Measurements from ENCODE around the gene MED31. TPM values are rescaled to one million over a fixed set of nuclear protein-coding genes. Genes with fewer than 3 reads are reported as not detected.

The MED31 gene
- total and polyA plus RNA-seq, 2 of the 4 experiments (the other 2 are of a cell fraction): 5.6 to 11.6 TPM

DNA sequence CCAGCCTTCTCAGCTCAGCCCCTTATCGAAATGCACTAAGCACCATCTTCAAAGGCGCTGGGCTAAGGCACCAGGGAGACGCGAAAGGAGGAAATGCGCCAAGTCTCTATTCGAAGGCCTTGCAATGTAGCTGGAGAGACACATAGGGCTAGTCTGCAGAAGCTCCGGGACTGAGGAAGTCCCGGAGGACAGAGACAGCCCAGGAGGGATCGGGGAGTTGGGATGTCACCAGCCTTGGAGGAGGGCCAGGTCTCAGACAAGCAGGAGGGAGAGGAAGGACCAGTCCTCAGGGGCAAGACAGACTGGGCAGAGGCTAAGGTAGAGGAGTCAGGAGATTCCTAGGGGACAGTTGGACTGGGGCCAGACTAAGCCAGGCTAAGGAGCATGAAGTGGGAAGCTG is 8.7 kb upstream of the MED31 start:
- Histone ChIP-seq H3K14ac (replicated peaks; ENCODE audit: low read depth, low read length) (no peak overlapping the region), H3K23ac (ENCODE audit: low read depth, low read length) (no peak overlapping the region), H3K9me1 (ENCODE audit: insufficient read depth, low read length) (no peaks in the 10 kb centered on the region), H2BK5ac (ENCODE audit: low read depth, low read length, poor library complexity, severe bottlenecking) (no peak overlapping the region), H3K4me2 (ENCODE audit: low read depth, low read length) (no peak overlapping the region), H3K27me3 (ENCODE audit: control insufficient read depth, insufficient read depth, low read length) (peaks cover 46% of the 10 kb centered on the region), H3K4me1 (ENCODE audit: control insufficient read depth, insufficient read depth, low read length) (no peaks in the 10 kb centered on the region), H2AFZ (replicated peaks; ENCODE audit: low read length, poor library complexity) (no peak overlapping the region), H3K27ac (ENCODE audit: insufficient read depth, low read length) (no peak overlapping the region), H3K4me3 (ENCODE audit: insufficient read depth, low read depth, low read length) (no peak overlapping the region), H3K9ac (ENCODE audit: low read depth, low read length) (no peak overlapping the region), H3K79me1 (ENCODE audit: low read depth in 1 of 2, low read length in 2 of 2) (no peaks in the 10 kb centered on the region; a peak in 1 of 4 replicates), H3K9me3 (ENCODE audit: control insufficient read depth, insufficient read depth, low read length) (no peaks in the 10 kb centered on the region), H4K20me1 (ENCODE audit: insufficient read depth, low read length) (no peaks in the 10 kb centered on the region), H2BK120ac (ENCODE audit: low read depth, low read length) (no peak overlapping the region), H4K8ac (ENCODE audit: low read depth in 2 of 2, low read length in 2 of 2) (no peak overlapping the region), H3K36me3 (ENCODE audit: control insufficient read depth, insufficient read depth, low read length) (no peaks in the 10 kb centered on the region), H2BK20ac (ENCODE audit: low read depth, low read length) (no peak overlapping the region), H3K4ac (ENCODE audit: low read depth, low read length) (no peak overlapping the region), H2BK15ac (ENCODE audit: low read depth, low read length) (no peak overlapping the region), H3K56ac (ENCODE audit: extremely low read depth, insufficient read depth, low read length) (no peak overlapping the region), H2AK5ac (ENCODE audit: low read depth, low read length) (no peak overlapping the region), H4K91ac (ENCODE audit: insufficient read depth, low read depth, low read length) (no peak overlapping the region), H2AK9ac (replicated peaks; ENCODE audit: low read depth, low read length, poor library complexity) (no peak overlapping the region), H4K5ac (ENCODE audit: low read depth, low read length) (no peak overlapping the region), H3K18ac (ENCODE audit: low read depth, low read length) (no peak overlapping the region)
- intact Hi-C loops (cut with micrococcal nuclease) (loop anchor here (10.0 kb wide), 1 partner anchor 95 kb away; the partner anchor contains the start of gene XAF1), dilution Hi-C loops (cut with HindIII; ENCODE audit: low sequenced_read_pairs, unreplicated experiment) (no loop called here), in situ Hi-C loops (cut with MboI; ENCODE audit: low sequenced_read_pairs) (loop anchor here (10.0 kb wide), 3 partner anchors 135 to 355 kb away; partner anchors contain the start of genes RNASEK and TEKT1)
- no peak for TF ChIP-seq CHD1 (IDR thresholded peaks at IDR 0.05; ENCODE audit: low read depth, low read length)
- no peak for TF ChIP-seq SMC3 (IDR thresholded peaks at IDR 0.05; ENCODE audit: low read depth, low read length)
- TF ChIP-seq MAFK (IDR thresholded peaks at IDR 0.05; ENCODE audit: low read depth, low read length): no peak
- no peak for TF ChIP-seq POLR2A (IDR thresholded peaks at IDR 0.05; ENCODE audit: low read depth, low read length)
- no peak for TF ChIP-seq FOS (IDR thresholded peaks at IDR 0.05; ENCODE audit: low read depth, low read length)
- TF ChIP-seq, protein P1, sequence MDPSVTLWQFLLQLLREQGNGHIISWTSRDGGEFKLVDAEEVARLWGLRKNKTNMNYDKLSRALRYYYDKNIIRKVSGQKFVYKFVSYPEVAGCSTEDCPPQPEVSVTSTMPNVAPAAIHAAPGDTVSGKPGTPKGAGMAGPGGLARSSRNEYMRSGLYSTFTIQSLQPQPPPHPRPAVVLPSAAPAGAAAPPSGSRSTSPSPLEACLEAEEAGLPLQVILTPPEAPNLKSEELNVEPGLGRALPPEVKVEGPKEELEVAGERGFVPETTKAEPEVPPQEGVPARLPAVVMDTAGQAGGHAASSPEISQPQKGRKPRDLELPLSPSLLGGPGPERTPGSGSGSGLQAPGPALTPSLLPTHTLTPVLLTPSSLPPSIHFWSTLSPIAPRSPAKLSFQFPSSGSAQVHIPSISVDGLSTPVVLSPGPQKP (IDR thresholded peaks at IDR 0.05; ENCODE audit: borderline replicate concordance, low read depth, low read length): no peak
- TF ChIP-seq BHLHE40 (IDR thresholded peaks at IDR 0.05; ENCODE audit: low read depth, low read length): no peak
- no peak for TF ChIP-seq MXI1 (IDR thresholded peaks at IDR 0.05; ENCODE audit: borderline replicate concordance, low read depth, low read length)
- no peak for TF ChIP-seq RFX5 (IDR thresholded peaks at IDR 0.05; ENCODE audit: low read depth, low read length)
- TF ChIP-seq, protein P2, sequence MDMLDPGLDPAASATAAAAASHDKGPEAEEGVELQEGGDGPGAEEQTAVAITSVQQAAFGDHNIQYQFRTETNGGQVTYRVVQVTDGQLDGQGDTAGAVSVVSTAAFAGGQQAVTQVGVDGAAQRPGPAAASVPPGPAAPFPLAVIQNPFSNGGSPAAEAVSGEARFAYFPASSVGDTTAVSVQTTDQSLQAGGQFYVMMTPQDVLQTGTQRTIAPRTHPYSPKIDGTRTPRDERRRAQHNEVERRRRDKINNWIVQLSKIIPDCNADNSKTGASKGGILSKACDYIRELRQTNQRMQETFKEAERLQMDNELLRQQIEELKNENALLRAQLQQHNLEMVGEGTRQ (IDR thresholded peaks at IDR 0.05; ENCODE audit: low read depth, low read length): no peak
- ChIA-PET CTCF (no interaction called here), POLR2A (ENCODE audit: unreplicated experiment) (no interaction called here)
- DNase-seq: no peak
- no TSS peak for BruUV-seq (replicated peaks)
- WGBS, 2 experiments (ENCODE audit: extremely low coverage in 2 of 2, insufficient read length in 1 of 2): 82% methylated on average over 7 of the region's 9 CpGs; no CpG with 5 or more reads in 1 of the 2 experiments
- no peak for ATAC-seq (ENCODE audit: low read depth)
